GM19043 (cell line): Measurements from ENCODE around the gene SLC28A2.

Experiments used
- ATAC-seq: cut with Tn5 transposase; IDR thresholded peaks from one replicate; pipeline ENCODE4 v1.9.1; 2021; ENCODE audit warnings: low read depth; ENCODE audit not compliant: unreplicated experiment

Gene SLC28A2

GRCh38 chr15:45319472-45320214, 67.6 kb downstream of the SLC28A2 start:
- ATAC-seq: no peak

GRCh38 chr15:45320581-45321205, 68.7 kb downstream of the SLC28A2 start:
- ATAC-seq: no peak

- no peak for ATAC-seq
Observed at GRCh38 chr15:45326280-45326679, 74.2 kb downstream of the SLC28A2 start.

GRCh38 chr15:45326741-45327140, 74.7 kb downstream of the SLC28A2 start:
- no peak for ATAC-seq
